Loucy (cell line): ENCODE data around the gene SFMBT2.

Source experiments
- CTCF ChIP-seq: fragments of 200-600 bp; sonication (generic); conservative IDR thresholded peaks from 2 replicates; pipeline ENCODE4 v1.5.1; 2014; ENCODE audit warnings: mild to moderate bottlenecking, antibody characterized with exemption, low read length
- EZH2phosphoT487 ChIP-seq: fragments of 200-600 bp; IDR thresholded peaks from 2 replicates; pipeline ENCODE4 v1.6.1; 2018; ENCODE audit warnings: antibody characterized with exemption, mild to moderate bottlenecking, moderate library complexity, borderline replicate concordance

DNA sequence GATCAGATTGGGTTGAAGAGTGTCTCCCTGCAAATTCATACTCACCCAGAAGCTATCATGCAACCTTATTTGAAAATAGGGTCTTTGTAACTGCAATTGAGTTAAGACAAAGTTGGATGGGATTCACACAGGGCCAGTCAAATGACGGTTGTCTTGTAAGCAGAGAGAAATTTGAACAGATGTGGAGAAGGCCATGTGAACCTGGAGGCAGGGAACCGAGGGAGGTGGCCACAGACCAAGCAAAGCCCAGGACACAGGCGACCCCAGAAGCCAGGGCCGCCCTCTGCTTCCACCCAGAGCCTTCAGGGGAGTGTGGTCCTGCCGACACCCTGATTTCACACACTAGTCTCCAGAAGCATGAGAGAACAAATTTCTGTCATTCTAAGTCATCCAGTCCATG is 140.8 kb downstream of the SFMBT2 start:
- TF ChIP-seq CTCF (no peak), EZH2phosphoT487 (no peak)
